ENCODE data around the gene RTN1.

Gene RTN1

DNA sequence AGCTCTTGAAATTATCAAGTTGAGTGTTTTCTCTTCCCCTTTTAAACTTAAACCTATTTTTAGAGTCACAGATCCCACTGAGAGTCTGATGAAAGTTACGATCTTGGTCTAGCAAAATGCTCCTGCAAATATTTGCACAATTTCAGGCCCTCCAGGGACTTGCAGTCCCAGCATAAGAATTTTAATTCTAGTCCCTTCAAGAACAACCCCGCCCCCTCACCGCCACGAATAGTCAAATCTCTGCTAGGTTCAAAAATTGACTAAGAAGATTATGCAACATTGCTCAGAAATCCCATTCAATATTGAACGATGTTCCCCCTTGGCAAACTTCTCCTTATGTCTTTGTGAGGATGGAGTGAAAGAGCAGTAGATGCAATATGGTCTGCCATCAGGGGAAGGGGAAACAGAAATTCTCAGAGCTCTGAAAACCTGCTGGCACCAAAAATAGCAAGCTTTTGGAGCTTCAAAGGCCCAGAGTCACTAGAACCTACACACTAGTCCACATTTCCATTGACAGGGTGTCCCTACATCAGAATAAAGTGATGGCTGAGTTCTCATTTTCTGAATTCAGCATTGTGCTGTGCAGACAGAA lies 166.4 kb downstream of the RTN1 start:
- H4K20me1 ChIP-seq (ENCODE audit: control insufficient read depth, insufficient read depth, low read depth, low read length), result no peaks in the 10 kb centered on the region
- no peaks in the 10 kb centered on the region for H3K9me2 ChIP-seq (replicated peaks; ENCODE audit: control insufficient read depth, low read length)
- H3K27ac ChIP-seq (ENCODE audit: low read depth, low read length), result no peak overlapping the region
- no peaks in the 10 kb centered on the region for H3K9me3 ChIP-seq (ENCODE audit: control insufficient read depth, insufficient read depth, low read length)
- H3F3A ChIP-seq (ENCODE audit: control insufficient read depth, insufficient read depth), result no peaks in the 10 kb centered on the region
- H3K27me3 ChIP-seq (ENCODE audit: control insufficient read depth, low read length), result no peaks in the 10 kb centered on the region; the same call in 1 of the 2 replicates
- no peaks in the 10 kb centered on the region for H3K36me3 ChIP-seq (ENCODE audit: control insufficient read depth, low read length)
- no peaks in the 10 kb centered on the region for H3K79me2 ChIP-seq (ENCODE audit: control insufficient read depth, low read length)
- TF ChIP-seq, protein P1, sequence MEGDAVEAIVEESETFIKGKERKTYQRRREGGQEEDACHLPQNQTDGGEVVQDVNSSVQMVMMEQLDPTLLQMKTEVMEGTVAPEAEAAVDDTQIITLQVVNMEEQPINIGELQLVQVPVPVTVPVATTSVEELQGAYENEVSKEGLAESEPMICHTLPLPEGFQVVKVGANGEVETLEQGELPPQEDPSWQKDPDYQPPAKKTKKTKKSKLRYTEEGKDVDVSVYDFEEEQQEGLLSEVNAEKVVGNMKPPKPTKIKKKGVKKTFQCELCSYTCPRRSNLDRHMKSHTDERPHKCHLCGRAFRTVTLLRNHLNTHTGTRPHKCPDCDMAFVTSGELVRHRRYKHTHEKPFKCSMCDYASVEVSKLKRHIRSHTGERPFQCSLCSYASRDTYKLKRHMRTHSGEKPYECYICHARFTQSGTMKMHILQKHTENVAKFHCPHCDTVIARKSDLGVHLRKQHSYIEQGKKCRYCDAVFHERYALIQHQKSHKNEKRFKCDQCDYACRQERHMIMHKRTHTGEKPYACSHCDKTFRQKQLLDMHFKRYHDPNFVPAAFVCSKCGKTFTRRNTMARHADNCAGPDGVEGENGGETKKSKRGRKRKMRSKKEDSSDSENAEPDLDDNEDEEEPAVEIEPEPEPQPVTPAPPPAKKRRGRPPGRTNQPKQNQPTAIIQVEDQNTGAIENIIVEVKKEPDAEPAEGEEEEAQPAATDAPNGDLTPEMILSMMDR (IDR thresholded peaks at IDR 0.05; ENCODE audit: low read depth, low read length, poor library complexity, severe bottlenecking), result no peak
- no peak for TF ChIP-seq EZH2phosphoT487 (IDR thresholded peaks at IDR 0.05; ENCODE audit: borderline replicate concordance, low read length)
- no peak overlapping the region for H3K4me2 ChIP-seq (ENCODE audit: low read length)
- H3K4me1 ChIP-seq (ENCODE audit: control insufficient read depth, low read length), result no peaks in the 10 kb centered on the region
- H3K4me3 ChIP-seq (ENCODE audit: low read length), result no peak overlapping the region

DNA sequence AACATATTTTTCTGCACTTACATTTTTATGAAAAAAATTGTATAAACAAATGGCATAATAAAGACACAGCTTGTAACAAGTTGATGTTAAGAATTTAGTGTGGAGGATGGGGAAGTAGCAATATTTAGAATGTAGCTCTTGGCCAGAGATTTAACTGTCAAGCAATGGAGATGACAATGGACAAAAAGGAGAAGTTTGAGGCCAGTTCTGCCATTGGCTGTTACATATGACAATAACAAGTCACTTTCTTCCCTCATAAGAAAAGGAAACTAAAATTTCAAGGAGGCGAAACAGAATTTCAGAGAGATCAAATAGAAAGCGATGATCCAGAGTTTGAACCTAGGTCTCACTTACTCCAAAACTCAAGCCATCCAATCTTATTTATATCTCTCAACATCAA lies 171.1 kb downstream of the RTN1 start:
- H3K4me1 ChIP-seq (ENCODE audit: control insufficient read depth, low read length), result no peaks in the 10 kb centered on the region
- no peaks in the 10 kb centered on the region for H3K79me2 ChIP-seq (ENCODE audit: control insufficient read depth, low read length)
- H4K20me1 ChIP-seq (ENCODE audit: control insufficient read depth, insufficient read depth, low read depth, low read length), result no peaks in the 10 kb centered on the region
- no peak overlapping the region for H3K4me2 ChIP-seq (ENCODE audit: low read length)
- H3F3A ChIP-seq (ENCODE audit: control insufficient read depth, insufficient read depth), result no peaks in the 10 kb centered on the region
- H3K4me3 ChIP-seq (ENCODE audit: low read length), result no peak overlapping the region
- no peak overlapping the region for H3K27ac ChIP-seq (ENCODE audit: low read depth, low read length)
- H3K36me3 ChIP-seq (ENCODE audit: control insufficient read depth, low read length), result no peaks in the 10 kb centered on the region
- no peaks in the 10 kb centered on the region for H3K9me2 ChIP-seq (replicated peaks; ENCODE audit: control insufficient read depth, low read length)
- no peaks in the 10 kb centered on the region for H3K27me3 ChIP-seq (ENCODE audit: control insufficient read depth, low read length)
- no peaks in the 10 kb centered on the region for H3K9me3 ChIP-seq (ENCODE audit: control insufficient read depth, insufficient read depth, low read length)
- no peak for TF ChIP-seq EZH2phosphoT487 (IDR thresholded peaks at IDR 0.05; ENCODE audit: borderline replicate concordance, low read length)
- TF ChIP-seq, protein P1 (IDR thresholded peaks at IDR 0.05; ENCODE audit: low read depth, low read length, poor library complexity, severe bottlenecking), result no peak

DNA sequence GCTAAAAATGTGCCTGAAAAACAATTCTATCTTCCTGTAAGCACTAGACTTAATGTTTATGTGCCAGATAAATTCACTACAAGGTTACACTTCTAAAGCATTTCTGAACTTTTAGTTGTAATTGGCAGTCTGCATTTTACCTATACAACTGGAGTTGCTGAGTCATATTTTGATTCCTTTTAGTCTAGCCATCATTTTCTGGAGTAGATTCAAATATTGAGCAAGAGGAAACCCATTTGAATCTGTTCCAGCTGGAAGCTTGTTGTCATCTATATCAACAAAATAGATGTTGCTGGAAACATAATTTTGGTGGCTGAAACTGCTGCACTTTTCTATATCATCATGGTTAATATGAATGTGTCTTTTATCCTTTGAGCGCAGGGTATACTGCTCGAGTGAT lies 171.8 kb downstream of the RTN1 start:
- Histone ChIP-seq H3K4me3 (ENCODE audit: low read length) (no peak overlapping the region), H3K4me1 (ENCODE audit: control insufficient read depth, low read length) (no peaks in the 10 kb centered on the region), H3K9me2 (replicated peaks; ENCODE audit: control insufficient read depth, low read length) (no peaks in the 10 kb centered on the region), H3K27ac (ENCODE audit: low read depth, low read length) (no peak overlapping the region), H3K4me2 (ENCODE audit: low read length) (no peak overlapping the region), H3K9me3 (ENCODE audit: control insufficient read depth, insufficient read depth, low read length) (no peaks in the 10 kb centered on the region), H3K79me2 (ENCODE audit: control insufficient read depth, low read length) (no peaks in the 10 kb centered on the region), H3K36me3 (ENCODE audit: control insufficient read depth, low read length) (no peaks in the 10 kb centered on the region), H4K20me1 (ENCODE audit: control insufficient read depth, insufficient read depth, low read depth, low read length) (no peaks in the 10 kb centered on the region), H3K27me3 (ENCODE audit: control insufficient read depth, low read length) (no peaks in the 10 kb centered on the region), H3F3A (ENCODE audit: control insufficient read depth, insufficient read depth) (no peaks in the 10 kb centered on the region)
- TF ChIP-seq, protein P1 (IDR thresholded peaks at IDR 0.05; ENCODE audit: low read depth, low read length, poor library complexity, severe bottlenecking), result no peak
- TF ChIP-seq EZH2phosphoT487 (IDR thresholded peaks at IDR 0.05; ENCODE audit: borderline replicate concordance, low read length), result no peak
